ENCODE results near the gene GCC2. TPM values are rescaled to one million over a fixed set of nuclear protein-coding genes. Genes with fewer than 3 reads are reported as not detected.

Gene GCC2
- total and polyA plus RNA-seq, 2 of the 13 experiments (the other 11 are each of a cell fraction or from before 2014, with no cell fraction given), result 17.6 to 22.5 TPM

GRCh38 chr2:108533832-108534583, 85.0 kb downstream of the GCC2 start, which contains the start of gene LIMS1 (continued):
- TF ChIP-seq ZBTB40 (IDR thresholded peaks at IDR 0.05), result no peak
- peak; percentile 52; the same call in 1 of the 2 replicates for TF ChIP-seq ZBTB40 (CRISPR knock-in tag; IDR thresholded peaks at IDR 0.05)
- no peak for TF ChIP-seq TBX3 (IDR thresholded peaks at IDR 0.05; ENCODE audit: borderline replicate concordance)
- 0 out of 2 replicates have a peak, but pooled peaks have one; percentile 34 for TF ChIP-seq MTF1 (CRISPR knock-in tag; IDR thresholded peaks at IDR 0.05)
- peak; percentile 89 for TF ChIP-seq HES4 (CRISPR knock-in tag; IDR thresholded peaks at IDR 0.05; ENCODE audit: borderline replicate concordance)
- TF ChIP-seq ZNF326 (CRISPR knock-in tag; IDR thresholded peaks at IDR 0.05; ENCODE audit: borderline replicate concordance), result no peak
- peak; percentile 93 for TF ChIP-seq AGO2 (optimal IDR thresholded peaks at IDR 0.05; ENCODE audit: low read depth, low read length)
- TF ChIP-seq SRSF4 (IDR thresholded peaks at IDR 0.05; ENCODE audit: low read depth, low read length, poor library complexity, severe bottlenecking), result no peak
- peak; percentile 50; the same call in 1 of the 2 replicates for TF ChIP-seq ZNF460 (CRISPR knock-in tag; IDR thresholded peaks at IDR 0.05; ENCODE audit: borderline replicate concordance)
- no peak for TF ChIP-seq THYN1 (CRISPR knock-in tag; IDR thresholded peaks at IDR 0.05; ENCODE audit: borderline replicate concordance, low read depth)
- TF ChIP-seq ZNF30 (CRISPR knock-in tag; IDR thresholded peaks at IDR 0.05), result peak; percentile 24; the same call in 1 of the 2 replicates
- TF ChIP-seq KAT8 (CRISPR knock-in tag; IDR thresholded peaks at IDR 0.05), result peak; percentile 86
- TF ChIP-seq ARNT (IDR thresholded peaks at IDR 0.05), result no peak
- no peak for TF ChIP-seq NCOA5 (CRISPR knock-in tag; IDR thresholded peaks at IDR 0.05)
- TF ChIP-seq RFXAP (CRISPR knock-in tag; IDR thresholded peaks at IDR 0.05; ENCODE audit: borderline replicate concordance), result peak; percentile 91; the same call in 1 of the 2 replicates
- 0 out of 2 replicates have a peak, but pooled peaks have one; percentile 40 for TF ChIP-seq MEIS1 (CRISPR knock-in tag; IDR thresholded peaks at IDR 0.05; ENCODE audit: borderline replicate concordance)
- peak; percentile 97 for TF ChIP-seq ZNF879 (CRISPR knock-in tag; IDR thresholded peaks at IDR 0.05)
- TF ChIP-seq ZNF792 (CRISPR knock-in tag; IDR thresholded peaks at IDR 0.05), result peak; percentile 64; the same call in 1 of the 2 replicates
- peak; percentile 42; the same call in 1 of the 2 replicates for TF ChIP-seq IRX3 (CRISPR knock-in tag; IDR thresholded peaks at IDR 0.05; ENCODE audit: borderline replicate concordance, low read depth)
- peak; percentile 32; the same call in 1 of the 2 replicates for TF ChIP-seq RARG (CRISPR knock-in tag; IDR thresholded peaks at IDR 0.05; ENCODE audit: low read depth)
- TF ChIP-seq TRIM24 (CRISPR knock-in tag; IDR thresholded peaks at IDR 0.05), result no peak
- peak; percentile 97 for TF ChIP-seq ZNF552 (CRISPR knock-in tag; IDR thresholded peaks at IDR 0.05; ENCODE audit: borderline replicate concordance)
- 0 out of 2 replicates have a peak, but pooled peaks have one; percentile 61 for TF ChIP-seq AKAP8 (CRISPR knock-in tag; IDR thresholded peaks at IDR 0.05)
